SK-N-SH treated with all-trans-retinoic acid at 6 μM for 48 hours (cell line): ENCODE data around the gene DIPK2A.

ENCODE experiments used
- ARNTL ChIP-seq: fragments of 450-650 bp; formaldehyde crosslinking; IDR thresholded peaks from 2 replicates; pipeline ENCODE4 v1.5.0; 2020; ENCODE audit warnings: low read depth, mild to moderate bottlenecking, moderate library complexity, borderline replicate concordance
- GLIS3 ChIP-seq: fragments of 250-450 bp; sonication (Bioruptor Pico); IDR thresholded peaks from 2 replicates; pipeline ENCODE4 v1.5.0; 2020; ENCODE audit warnings: mild to moderate bottlenecking, moderate library complexity
- RARB ChIP-seq: fragments of 250-450 bp; sonication (Bioruptor Pico); IDR thresholded peaks from 2 replicates; pipeline ENCODE4 v1.8.0; 2021; ENCODE audit warnings: mild to moderate bottlenecking, moderate library complexity
- TCF4 ChIP-seq: fragments of 250-450 bp; sonication (Bioruptor Pico); IDR thresholded peaks from 2 replicates; pipeline ENCODE4 v1.8.0; 2021; ENCODE audit warnings: mild to moderate bottlenecking, moderate library complexity, borderline replicate concordance
- ZFP3 ChIP-seq: fragments of 250-450 bp; sonication (Bioruptor Pico); IDR thresholded peaks from 2 replicates; pipeline ENCODE4 v1.5.0; 2020; ENCODE audit warnings: mild to moderate bottlenecking, moderate library complexity
- ZFP30 ChIP-seq: fragments of 450-650 bp; formaldehyde crosslinking; IDR thresholded peaks from 2 replicates; pipeline ENCODE4 v1.5.0; 2022; ENCODE audit warnings: mild to moderate bottlenecking, moderate library complexity
- TF ChIP-seq, protein P1 (sequence below): fragments of 250-450 bp; sonication (Bioruptor Pico); IDR thresholded peaks from 2 replicates; pipeline ENCODE4 v1.8.0; 2020; ENCODE audit warnings: mild to moderate bottlenecking, moderate library complexity, borderline replicate concordance
- TF ChIP-seq, protein P2 (sequence below): fragments of 250-450 bp; sonication (Bioruptor Pico); IDR thresholded peaks from 2 replicates; pipeline ENCODE4 v1.5.1; 2020; ENCODE audit warnings: low read depth, mild to moderate bottlenecking, moderate library complexity

DNA sequence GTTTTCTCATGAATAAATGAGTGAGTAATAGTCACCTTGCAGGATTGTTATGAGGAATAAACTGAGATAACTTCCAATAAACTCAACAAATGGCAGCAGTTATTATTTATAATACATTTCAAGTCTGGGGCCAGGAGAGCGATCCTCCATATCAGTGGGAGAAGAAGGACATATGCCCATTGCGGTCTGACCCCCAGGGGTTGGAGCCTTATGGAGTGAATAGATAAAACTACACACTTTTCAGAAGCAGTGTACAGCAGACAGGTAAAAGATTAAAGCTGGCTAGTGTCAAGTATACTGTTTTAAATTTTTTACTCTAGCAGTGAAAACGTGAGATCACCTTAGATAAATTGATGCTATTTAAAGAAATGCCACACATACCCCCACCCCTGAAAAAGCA is 43.5 kb downstream of the DIPK2A start:
- no peak for TF ChIP-seq ARNTL (CRISPR knock-in tag)
- no peak for TF ChIP-seq GLIS3 (CRISPR knock-in tag)
- TF ChIP-seq, protein P1, sequence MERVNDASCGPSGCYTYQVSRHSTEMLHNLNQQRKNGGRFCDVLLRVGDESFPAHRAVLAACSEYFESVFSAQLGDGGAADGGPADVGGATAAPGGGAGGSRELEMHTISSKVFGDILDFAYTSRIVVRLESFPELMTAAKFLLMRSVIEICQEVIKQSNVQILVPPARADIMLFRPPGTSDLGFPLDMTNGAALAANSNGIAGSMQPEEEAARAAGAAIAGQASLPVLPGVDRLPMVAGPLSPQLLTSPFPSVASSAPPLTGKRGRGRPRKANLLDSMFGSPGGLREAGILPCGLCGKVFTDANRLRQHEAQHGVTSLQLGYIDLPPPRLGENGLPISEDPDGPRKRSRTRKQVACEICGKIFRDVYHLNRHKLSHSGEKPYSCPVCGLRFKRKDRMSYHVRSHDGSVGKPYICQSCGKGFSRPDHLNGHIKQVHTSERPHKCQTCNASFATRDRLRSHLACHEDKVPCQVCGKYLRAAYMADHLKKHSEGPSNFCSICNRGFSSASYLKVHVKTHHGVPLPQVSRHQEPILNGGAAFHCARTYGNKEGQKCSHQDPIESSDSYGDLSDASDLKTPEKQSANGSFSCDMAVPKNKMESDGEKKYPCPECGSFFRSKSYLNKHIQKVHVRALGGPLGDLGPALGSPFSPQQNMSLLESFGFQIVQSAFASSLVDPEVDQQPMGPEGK (CRISPR knock-in tag): no peak
- TF ChIP-seq, protein P2, sequence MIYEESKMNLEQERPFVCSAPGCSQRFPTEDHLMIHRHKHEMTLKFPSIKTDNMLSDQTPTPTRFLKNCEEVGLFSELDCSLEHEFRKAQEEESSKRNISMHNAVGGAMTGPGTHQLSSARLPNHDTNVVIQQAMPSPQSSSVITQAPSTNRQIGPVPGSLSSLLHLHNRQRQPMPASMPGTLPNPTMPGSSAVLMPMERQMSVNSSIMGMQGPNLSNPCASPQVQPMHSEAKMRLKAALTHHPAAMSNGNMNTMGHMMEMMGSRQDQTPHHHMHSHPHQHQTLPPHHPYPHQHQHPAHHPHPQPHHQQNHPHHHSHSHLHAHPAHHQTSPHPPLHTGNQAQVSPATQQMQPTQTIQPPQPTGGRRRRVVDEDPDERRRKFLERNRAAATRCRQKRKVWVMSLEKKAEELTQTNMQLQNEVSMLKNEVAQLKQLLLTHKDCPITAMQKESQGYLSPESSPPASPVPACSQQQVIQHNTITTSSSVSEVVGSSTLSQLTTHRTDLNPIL: no peak
- no peak for TF ChIP-seq TCF4 (CRISPR knock-in tag)
- no peak for TF ChIP-seq ZFP3 (CRISPR knock-in tag)
- TF ChIP-seq RARB (CRISPR knock-in tag): no peak
- TF ChIP-seq ZFP30 (CRISPR knock-in tag): no peak
